Right lobe of liver (tissue), 6 donors: Measurements from ENCODE around the gene FEV. TPM values are rescaled to one million over a fixed set of nuclear protein-coding genes. Genes with fewer than 3 reads are reported as not detected.

Source experiments
- ATAC-seq, 4 donors: fragments of 200-7000 bp; cut with Tn5 transposase; one replicate each; pipeline ENCODE4 v1.9.1; 2020; ENCODE audit warnings: mild to moderate bottlenecking in 4 of 4, moderate library complexity in 4 of 4
- DNase-seq, 3 donors: peaks; one replicate each; pipeline ENCODE4 v3.0.0-alpha.2; 2020
- H3K27ac ChIP-seq, 3 donors: fragments of 200-600 bp; one replicate each; pipeline ENCODE4 v1.8.0; 2022
- H3K27me3 ChIP-seq, 2 donors: fragments of 200-600 bp; one replicate each; pipeline ENCODE4 v1.8.0; 2022
- H3K36me3 ChIP-seq, 4 donors: fragments of 200-600 bp; sonication (generic) in 1 of 4; one replicate each; pipeline versions ENCODE4 v1.5.1 to v1.8.0; 2017 to 2022; ENCODE audit warnings: control low read depth in 1 of 4
- H3K4me1 ChIP-seq, 4 donors: fragments of 200-600 bp; sonication (generic) in 1 of 4; one replicate each; pipeline versions ENCODE4 v1.5.1 to v1.8.0; 2017 to 2022; ENCODE audit warnings: control low read depth in 1 of 4
- H3K4me3 ChIP-seq, 3 donors: fragments of 200-600 bp; one replicate each; pipeline ENCODE4 v1.8.0; 2022
- H3K9me3 ChIP-seq, 4 donors: fragments of 200-600 bp; sonication (generic) in 1 of 4; one replicate each; pipeline versions ENCODE4 v1.5.1 to v1.8.0; 2017 to 2022; ENCODE audit warnings: control low read depth in 1 of 4
- POLR2A ChIP-seq: fragments of 450-650 bp; IDR thresholded peaks from one replicate; pipeline ENCODE4 v1.6.1; 2017; ENCODE audit warnings: antibody characterized with exemption, mild to moderate bottlenecking
- WGBS: methylation state at CpG from one replicate; pipeline ENCODE4 v1.1.6; 2018; ENCODE audit warnings: low coverage, low lambda C conversion rate; ENCODE audit not compliant: insufficient coverage; ENCODE audit errors: missing lambda C conversion rate; 5-methylcytosine and 5-hydroxymethylcytosine counted together
- intact Hi-C, 2 donors: fragments of 100-400 bp; cut with DNase I; formaldehyde crosslinking; loops; one replicate each; pipeline versions ENCODE4 v1.11.2 to v1.14.1; 2022
- total RNA-seq, 6 experiments: library from RNA; depleted of rRNA in 2 of 6; stranded (reverse); fragments of >200 nt in 2 of 6; fragmentation: NEBNext Ultra II Directional in 3 of 6; extraction: Animal tissue kit (Norgen Biotek cat#: 25700) in 3 of 6; gene quantifications; one replicate each; pipeline versions ENCODE4 v1.1.0 to v1.2.4, GENCODE V29; 2016 to 2023
- TF ChIP-seq, protein P1 (sequence below), 4 donors: fragments of 200-600 bp in 3 of 4; fragments of 450-650 bp in 1 of 4; IDR thresholded peaks; one replicate each; pipeline versions ENCODE4 v1.5.1 to v1.8.0; 2016 to 2022; ENCODE audit warnings: antibody characterized with exemption in 4 of 4, mild to moderate bottlenecking in 2 of 4
- donor health status: DM: no; HTN: yes; CAD: no.
- donor health status: DM: no; HTN: no; CAD: no.
- donor health status: DM: no; HTN: no; CAD: no.
- donor health status: DM: no; HTN: yes; CAD: no.
- donor health status: DM: no; HTN: yes; CAD: no.

The FEV gene
- total RNA-seq, 6 experiments from 2014 or later: not detected

DNA sequence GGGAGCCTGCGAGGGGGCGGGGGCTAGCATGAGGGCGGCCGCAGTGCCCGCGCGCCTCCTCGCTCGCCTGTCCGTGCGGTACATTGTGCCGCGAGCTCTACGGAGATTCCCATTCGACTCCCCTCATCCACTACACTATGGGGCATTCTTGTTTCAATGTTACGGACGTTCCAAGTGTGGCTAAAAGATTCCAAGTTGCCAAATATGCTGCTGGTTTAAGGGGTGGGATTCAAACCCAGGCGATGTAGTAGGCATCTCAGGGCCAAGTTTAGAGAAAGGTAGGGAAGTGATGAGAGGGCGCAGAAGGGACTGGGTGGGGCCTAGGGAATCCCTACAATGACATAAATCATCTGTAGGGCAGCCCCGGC lies 18.3 kb upstream of the FEV start:
- peak overlapping the region in 2 of 3 donors; percentile 49 to 53 for H3K4me3 ChIP-seq
- H3K4me1 ChIP-seq: peaks cover 0 to 17% (median 8%) of the 10 kb centered on the region in 4 donors
- no peak overlapping the region for H3K27ac ChIP-seq
- ATAC-seq (no peak), DNase-seq (no peak)
- WGBS: 17% methylated on average over 12 of the region's 20 CpGs
- intact Hi-C loops: no loop called here
- no peaks in the 10 kb centered on the region for H3K9me3 ChIP-seq
- TF ChIP-seq POLR2A: no peak
- TF ChIP-seq, protein P1, sequence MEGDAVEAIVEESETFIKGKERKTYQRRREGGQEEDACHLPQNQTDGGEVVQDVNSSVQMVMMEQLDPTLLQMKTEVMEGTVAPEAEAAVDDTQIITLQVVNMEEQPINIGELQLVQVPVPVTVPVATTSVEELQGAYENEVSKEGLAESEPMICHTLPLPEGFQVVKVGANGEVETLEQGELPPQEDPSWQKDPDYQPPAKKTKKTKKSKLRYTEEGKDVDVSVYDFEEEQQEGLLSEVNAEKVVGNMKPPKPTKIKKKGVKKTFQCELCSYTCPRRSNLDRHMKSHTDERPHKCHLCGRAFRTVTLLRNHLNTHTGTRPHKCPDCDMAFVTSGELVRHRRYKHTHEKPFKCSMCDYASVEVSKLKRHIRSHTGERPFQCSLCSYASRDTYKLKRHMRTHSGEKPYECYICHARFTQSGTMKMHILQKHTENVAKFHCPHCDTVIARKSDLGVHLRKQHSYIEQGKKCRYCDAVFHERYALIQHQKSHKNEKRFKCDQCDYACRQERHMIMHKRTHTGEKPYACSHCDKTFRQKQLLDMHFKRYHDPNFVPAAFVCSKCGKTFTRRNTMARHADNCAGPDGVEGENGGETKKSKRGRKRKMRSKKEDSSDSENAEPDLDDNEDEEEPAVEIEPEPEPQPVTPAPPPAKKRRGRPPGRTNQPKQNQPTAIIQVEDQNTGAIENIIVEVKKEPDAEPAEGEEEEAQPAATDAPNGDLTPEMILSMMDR (IDR thresholded peaks at IDR 0.05): no peak
- H3K27me3 ChIP-seq: no peaks in the 10 kb centered on the region
- H3K36me3 ChIP-seq: no peaks in the 10 kb centered on the region

DNA sequence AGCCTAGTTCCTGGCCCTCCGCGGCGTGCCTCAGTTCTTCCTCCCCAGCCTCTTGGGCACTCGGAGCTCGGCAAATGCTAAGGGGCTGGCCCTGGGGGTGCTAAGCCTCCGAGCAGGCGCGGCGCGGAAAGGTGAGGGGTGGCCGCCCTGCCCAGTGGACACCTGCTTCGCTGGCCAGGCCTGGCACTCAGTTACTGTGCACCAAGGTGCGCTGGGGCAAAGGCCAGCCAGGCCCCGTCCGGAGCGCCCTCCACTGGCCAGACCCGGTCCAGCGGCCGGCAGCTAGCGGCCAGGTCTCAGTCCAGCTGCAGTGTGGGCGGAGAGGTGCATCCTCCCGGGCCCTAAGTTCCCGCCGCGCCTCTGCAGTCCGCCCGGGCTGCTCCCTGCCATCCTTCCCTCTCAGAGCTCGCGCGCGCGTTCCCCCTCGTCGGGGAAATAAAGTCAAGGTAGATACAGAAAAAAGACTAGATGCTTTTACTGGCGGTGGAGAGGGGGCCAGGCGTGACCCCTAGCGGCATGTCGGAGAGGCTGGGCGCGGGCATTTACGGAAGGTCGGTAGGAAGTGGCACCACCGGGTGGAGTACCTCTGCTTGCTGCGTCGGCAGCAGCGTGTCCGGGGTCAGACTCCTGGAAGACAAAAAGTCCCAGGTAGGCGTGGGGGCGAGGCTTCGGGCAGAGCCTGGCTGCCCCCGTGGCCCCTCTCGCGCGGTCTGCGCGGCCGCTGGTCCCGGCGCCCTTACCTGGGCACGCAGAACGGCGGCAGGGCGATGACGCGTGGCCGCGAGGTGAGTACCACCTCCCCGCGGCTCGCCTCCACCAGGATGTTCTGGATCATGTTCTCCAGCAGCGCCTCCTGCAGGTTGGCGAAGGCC lies 17.6 kb upstream of the FEV start:
- DNase-seq (peak; percentile 86 to 93 (median 93)), ATAC-seq (peak; percentile 87 to 93 (median 90))
- intact Hi-C loops: no loop called here
- Histone ChIP-seq H3K27me3 (no peaks in the 10 kb centered on the region), H3K9me3 (no peaks in the 10 kb centered on the region), H3K4me3 (peak overlapping the region; percentile 33 to 53 (median 49)), H3K4me1 (peaks cover 0 to 17% (median 8%) of the 10 kb centered on the region in 4 donors), H3K27ac (peak overlapping the region; percentile 79 to 88 (median 88)), H3K36me3 (no peaks in the 10 kb centered on the region)
- WGBS: 0% methylated on average over 22 of the region's 72 CpGs
- no peak for TF ChIP-seq POLR2A
- TF ChIP-seq, protein P1 (IDR thresholded peaks at IDR 0.05): peak; percentile 74 to 84 (median 80)

DNA sequence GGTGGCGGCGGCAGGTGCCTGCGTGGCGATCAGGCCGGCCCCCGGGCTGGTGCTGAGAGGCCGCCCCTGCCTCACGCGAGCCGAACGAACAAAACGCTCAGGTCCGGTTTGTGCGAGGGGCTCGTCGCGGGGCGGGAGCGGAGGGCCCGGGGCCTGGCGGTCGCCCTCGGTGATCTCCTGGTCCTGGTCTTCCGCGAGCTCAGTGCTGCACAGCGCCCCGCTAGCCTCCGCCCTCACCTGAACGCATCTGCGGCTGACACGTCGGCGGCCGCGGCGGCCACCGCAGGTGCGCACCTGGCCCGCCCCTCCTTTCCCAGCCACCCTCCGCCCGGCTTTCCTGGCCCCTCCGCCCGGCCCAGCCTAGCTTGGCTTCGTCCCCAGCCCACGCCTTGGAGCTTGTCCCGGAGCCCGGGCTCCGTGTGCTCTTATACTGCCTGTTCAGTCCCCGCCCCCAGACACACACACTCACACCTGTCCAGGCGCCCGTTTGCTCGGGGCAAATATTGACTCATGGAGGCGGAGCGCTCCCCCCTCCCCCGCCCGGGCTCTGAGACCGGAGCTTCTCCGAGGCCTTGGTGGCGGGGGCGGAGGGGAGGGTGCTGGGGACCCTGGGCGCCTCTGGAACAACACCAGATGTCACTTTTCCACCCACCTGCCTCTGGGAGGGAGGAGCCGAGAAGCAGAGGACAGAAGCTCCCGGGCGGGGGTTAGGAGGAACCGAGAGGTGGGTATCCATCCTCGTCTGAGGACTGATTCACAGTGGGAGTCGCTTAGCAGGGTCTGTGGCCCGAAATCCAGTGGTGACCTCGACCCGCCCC lies 16.8 kb upstream of the FEV start:
- peak; percentile 87 to 92 (median 90) for ATAC-seq
- Histone ChIP-seq H3K27ac (peak overlapping the region; percentile 79 to 88 (median 88)), H3K4me1 (peaks cover 0 to 17% (median 8%) of the 10 kb centered on the region in 4 donors), H3K9me3 (no peaks in the 10 kb centered on the region), H3K4me3 (peak overlapping the region; percentile 33 to 53 (median 49)), H3K36me3 (no peaks in the 10 kb centered on the region), H3K27me3 (no peaks in the 10 kb centered on the region)
- TF ChIP-seq, protein P1 (IDR thresholded peaks at IDR 0.05): no peak
- TF ChIP-seq POLR2A: peak; percentile 68
- 0% methylated on average over 16 of the region's 70 CpGs for WGBS
- intact Hi-C loops: no loop called here
- DNase-seq: peak; percentile 94 to 97 (median 97)

DNA sequence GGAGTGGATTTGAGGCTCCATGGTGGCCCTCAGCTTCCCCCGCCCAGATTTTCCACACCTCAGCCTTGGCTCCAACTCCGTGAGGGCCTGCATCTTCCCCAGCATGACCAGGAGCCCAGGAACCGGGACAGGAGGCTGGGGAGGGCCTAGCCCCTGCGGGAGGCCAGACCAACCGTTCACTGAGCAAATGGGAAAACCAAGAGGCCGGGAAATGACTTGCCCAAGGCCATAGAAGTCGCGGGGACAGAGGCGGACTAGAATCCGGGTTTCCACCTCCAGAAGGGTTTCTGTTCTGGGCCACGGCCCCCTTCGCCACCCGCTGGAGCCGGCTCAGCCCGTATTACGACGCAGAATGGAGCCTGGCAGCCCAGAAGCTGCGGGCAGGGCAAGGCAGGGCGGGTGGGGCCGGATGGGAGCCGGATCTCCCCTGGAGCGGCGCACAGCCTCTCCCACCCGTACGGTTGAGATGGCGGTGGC lies 16.2 kb upstream of the FEV start:
- intact Hi-C loops: no loop called here

More for the DNA sequence above, 16.2 kb upstream of the FEV start:
- Histone ChIP-seq H3K27ac (peak overlapping the region in 1 of 3 donors; percentile 37), H3K36me3 (no peaks in the 10 kb centered on the region), H3K27me3 (no peaks in the 10 kb centered on the region), H3K4me3 (peak overlapping the region in 1 of 3 donors; percentile 27), H3K4me1 (peaks cover 0 to 21% (median 8%) of the 10 kb centered on the region in 4 donors), H3K9me3 (no peaks in the 10 kb centered on the region)
- WGBS: 60% methylated on average over 2 of the region's 26 CpGs
- TF ChIP-seq POLR2A: no peak
- TF ChIP-seq, protein P1 (IDR thresholded peaks at IDR 0.05): no peak
- DNase-seq (no peak), ATAC-seq (no peak)
